SJCRH30 (cell line): ENCODE data around the gene XYLB. TPM values are rescaled to one million over a fixed set of nuclear protein-coding genes. Genes with fewer than 3 reads are reported as not detected.
"Not testable (repeated sequence)": the region's sequence is repeated elsewhere in the genome, so short reads cannot be mapped to it uniquely, and the experiment has no call there.

Experiments
- DNase-seq, 2 experiments: peaks; one replicate each; pipeline ENCODE4 v3.0.0-alpha.2; 2015 to 2020
- H3K27ac ChIP-seq: fragments of 250-450 bp; sonication (Bioruptor Pico); 2 replicates; pipeline ENCODE4 v1.5.1; 2020; ENCODE audit warnings: mild to moderate bottlenecking, moderate library complexity
- H3K27me3 ChIP-seq: fragments of 250-450 bp; sonication (Bioruptor Pico); 2 replicates; pipeline ENCODE4 v1.5.1; 2020; ENCODE audit warnings: mild to moderate bottlenecking, moderate library complexity
- H3K36me3 ChIP-seq: fragments of 250-450 bp; sonication (Bioruptor Pico); 2 replicates; pipeline ENCODE4 v1.5.1; 2020; ENCODE audit warnings: mild to moderate bottlenecking, moderate library complexity
- H3K4me1 ChIP-seq: fragments of 250-450 bp; sonication (Bioruptor Pico); 2 replicates; pipeline ENCODE4 v1.5.1; 2020; ENCODE audit warnings: mild to moderate bottlenecking, moderate library complexity
- H3K4me3 ChIP-seq: fragments of 250-450 bp; sonication (Bioruptor Pico); 2 replicates; pipeline ENCODE4 v1.5.1; 2020; ENCODE audit warnings: mild to moderate bottlenecking, moderate library complexity
- H3K9me3 ChIP-seq: fragments of 250-450 bp; sonication (Bioruptor Pico); replicated peaks from 2 replicates; pipeline ENCODE4 v1.5.1; 2020; ENCODE audit warnings: mild to moderate bottlenecking, moderate library complexity
- total RNA-seq: library from RNA; depleted of rRNA; stranded (reverse); fragments of >200 nt; shearing (Covaris generic); gene quantifications from 2 replicates; pipeline ENCODE4 v1.2.3, GENCODE V29; 2014

XYLB gene
- total RNA-seq, 1 experiment from 2014 or later: 2.8 TPM

DNA sequence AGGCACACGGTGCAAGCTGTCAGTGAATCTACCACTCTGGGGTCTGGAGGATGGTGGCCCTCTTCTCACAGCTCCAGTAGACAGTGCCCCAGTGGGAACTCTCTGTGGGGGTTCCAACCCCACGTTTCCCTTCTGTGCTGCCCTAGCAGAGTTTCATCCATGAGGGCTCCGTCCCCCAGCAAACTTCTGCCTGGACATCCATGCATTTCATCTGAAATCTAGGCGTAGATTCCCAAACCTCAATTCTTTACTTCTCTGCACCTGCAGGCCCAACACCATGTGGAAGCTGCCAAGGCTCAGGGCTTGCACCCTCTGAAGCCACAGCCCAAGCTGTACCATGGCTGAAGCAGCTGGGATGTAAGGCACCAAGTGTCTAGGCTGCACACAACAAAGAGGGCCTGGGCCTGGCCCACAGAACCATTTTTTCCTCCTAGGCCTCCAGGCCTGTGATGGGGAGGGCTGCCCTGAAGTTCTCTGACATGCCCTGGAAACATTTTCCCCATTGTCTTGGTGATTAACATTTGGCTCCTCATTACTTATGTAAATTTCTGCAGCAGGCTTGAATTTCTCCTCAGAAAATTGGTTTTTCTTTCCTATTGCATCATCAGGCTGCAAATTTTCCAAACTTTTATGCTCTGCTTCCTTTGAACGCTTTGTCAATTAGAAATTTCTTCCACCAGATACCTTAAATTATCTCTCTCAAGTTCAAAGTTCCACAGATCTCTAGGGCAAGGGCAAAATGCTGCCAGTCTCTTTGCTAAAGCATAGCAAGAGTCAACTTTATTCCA lies 86.5 kb downstream of the XYLB start:
- not testable (repeated sequence) for H3K9me3 ChIP-seq, H3K27ac ChIP-seq, H3K4me3 ChIP-seq, H3K27me3 ChIP-seq, H3K4me1 ChIP-seq, DNase-seq, H3K36me3 ChIP-seq

GRCh38 chr3:38433661-38434060 lies 87.1 kb downstream of the XYLB start:
- H3K27ac ChIP-seq, H3K27me3 ChIP-seq, H3K9me3 ChIP-seq, H3K4me1 ChIP-seq, H3K36me3 ChIP-seq, H3K4me3 ChIP-seq, DNase-seq: not testable (repeated sequence)

- H3K9me3 ChIP-seq, DNase-seq, H3K27ac ChIP-seq, H3K4me1 ChIP-seq, H3K4me3 ChIP-seq, H3K27me3 ChIP-seq, H3K36me3 ChIP-seq: not testable (repeated sequence)
Observed at GRCh38 chr3:38438436-38439069, 92.0 kb downstream of the XYLB start.

DNA sequence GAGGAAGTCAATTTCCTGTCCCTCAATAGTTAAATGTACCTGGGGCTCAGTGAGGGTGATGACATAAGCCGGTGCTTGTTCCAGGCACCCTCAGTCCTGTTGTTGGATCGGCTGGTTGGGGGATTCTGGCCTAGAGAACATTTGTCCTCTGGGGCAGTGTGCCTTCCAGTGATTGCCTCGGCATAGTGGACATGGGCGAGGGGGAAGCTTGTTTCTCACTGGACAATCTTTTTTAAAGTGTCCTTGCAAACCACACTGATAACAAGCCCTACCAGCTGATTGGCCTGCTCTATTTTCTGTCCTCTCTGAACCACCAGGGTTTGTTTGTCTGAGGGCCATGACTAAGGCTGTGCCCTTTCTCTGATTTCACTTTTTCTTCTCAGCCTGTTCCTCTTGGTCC lies 96.6 kb downstream of the XYLB start:
- not testable (repeated sequence) for H3K4me1 ChIP-seq, DNase-seq, H3K27ac ChIP-seq

DNA sequence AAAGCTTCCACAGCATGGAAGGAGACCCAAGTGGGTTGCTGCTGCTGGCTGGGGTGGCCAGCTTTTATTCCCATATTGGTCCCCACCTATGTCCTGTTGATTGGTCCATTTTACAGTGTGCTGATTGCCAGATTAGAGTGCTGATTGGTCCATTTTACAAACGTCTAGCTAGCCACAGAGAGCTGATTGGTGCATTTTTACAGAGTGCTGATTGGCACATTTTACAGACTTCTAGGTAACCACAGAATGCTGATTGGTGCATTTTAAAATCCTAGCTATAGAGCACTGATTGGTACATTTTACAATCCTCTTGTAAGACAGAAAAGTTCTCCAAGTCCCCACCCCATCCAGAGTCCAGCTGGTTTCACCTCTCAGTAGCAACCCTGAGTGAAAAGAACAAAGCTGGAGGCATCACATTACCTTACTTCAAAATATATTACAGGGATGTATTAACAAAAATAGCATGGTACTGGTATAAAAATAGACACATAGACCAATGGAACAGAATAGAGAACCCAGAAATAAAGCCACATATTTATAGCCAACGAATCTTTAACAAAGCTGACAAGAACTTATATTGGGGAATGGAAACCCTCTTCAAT lies 99.6 kb downstream of the XYLB start:
- H3K36me3 ChIP-seq: no peaks in the 10 kb centered on the region
- no peaks in the 10 kb centered on the region for H3K27me3 ChIP-seq
- no peaks in the 10 kb centered on the region for H3K9me3 ChIP-seq
- DNase-seq: no peak
- H3K4me3 ChIP-seq: no peak overlapping the region
- H3K4me1 ChIP-seq: no peaks in the 10 kb centered on the region
- H3K27ac ChIP-seq: no peak overlapping the region

More for the DNA sequence above, 96.6 kb downstream of the XYLB start:
- H3K27me3 ChIP-seq, H3K4me3 ChIP-seq, H3K36me3 ChIP-seq, H3K9me3 ChIP-seq: not testable (repeated sequence)

GRCh38 chr3:38446812-38447211 lies 100.2 kb downstream of the XYLB start:
- no peaks in the 10 kb centered on the region for H3K4me1 ChIP-seq
- H3K27ac ChIP-seq: no peak overlapping the region
- no peaks in the 10 kb centered on the region for H3K36me3 ChIP-seq
- no peak for DNase-seq
- no peak overlapping the region for H3K4me3 ChIP-seq
- no peaks in the 10 kb centered on the region for H3K9me3 ChIP-seq
- H3K27me3 ChIP-seq: no peaks in the 10 kb centered on the region

DNA sequence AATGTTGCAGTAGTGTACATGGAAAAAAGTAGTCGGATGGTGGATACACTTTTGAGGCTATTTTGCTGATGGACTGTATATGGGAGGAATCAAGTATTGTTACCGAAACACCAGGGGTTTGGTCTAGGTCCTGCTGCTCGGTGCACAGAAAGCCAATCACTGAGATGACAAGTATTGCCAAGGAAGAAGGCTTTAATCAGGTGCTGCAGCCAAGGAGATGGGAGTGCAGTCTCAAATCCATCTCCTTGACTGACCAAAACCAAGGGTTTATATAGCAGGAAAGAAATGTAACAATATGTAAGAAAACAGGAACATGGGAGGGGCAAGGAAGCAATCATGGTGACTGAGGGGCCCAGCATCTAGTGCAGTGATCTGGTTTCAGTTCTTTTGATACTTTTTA lies 104.3 kb downstream of the XYLB start:
- Histone ChIP-seq H3K36me3 (no peaks in the 10 kb centered on the region), H3K4me3 (no peak overlapping the region), H3K9me3 (no peaks in the 10 kb centered on the region), H3K4me1 (no peaks in the 10 kb centered on the region; the same call in 1 of the 2 replicates), H3K27ac (no peak overlapping the region), H3K27me3 (no peaks in the 10 kb centered on the region)
- no peak for DNase-seq

GRCh38 chr3:38453075-38453912 lies 106.7 kb downstream of the XYLB start, which contains the start of gene ACVR2B:
Gene ACVR2B, plus strand, starts transcription at chr3:38453890. Its CDS starts 433 bp downstream, at chr3:38454323.
- Histone ChIP-seq H3K36me3 (no peaks in the 10 kb centered on the region), H3K4me3 (peak within 1 kb of the TSS; percentile 91), H3K4me1 (no peaks in the 10 kb centered on the region; the same call in 1 of the 2 replicates), H3K27ac (peak within 1 kb of the TSS; percentile 86), H3K27me3 (no peaks in the 10 kb centered on the region), H3K9me3 (no peaks in the 10 kb centered on the region)
- DNase-seq: peak; percentile 80 to 86

DNA sequence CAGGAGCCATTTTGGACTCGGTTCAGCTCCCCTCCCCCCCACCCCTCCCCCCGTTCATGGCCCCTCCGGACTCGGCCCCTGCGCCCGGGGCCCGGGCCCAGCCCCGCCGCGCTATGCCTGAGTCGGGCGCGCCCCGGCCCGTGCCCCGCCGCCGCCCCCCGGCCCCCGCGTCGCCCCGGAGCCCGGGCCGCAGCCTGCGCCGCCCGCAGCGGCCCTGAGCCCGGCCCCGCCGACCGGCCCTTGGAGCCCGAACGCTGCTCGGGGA lies 107.3 kb downstream of the XYLB start:
- DNase-seq: no peak
- no peaks in the 10 kb centered on the region for H3K9me3 ChIP-seq
- H3K36me3 ChIP-seq: no peaks in the 10 kb centered on the region
- H3K27ac ChIP-seq: no peak overlapping the region; the same call in 1 of the 2 replicates
- peak overlapping the region; percentile 91 for H3K4me3 ChIP-seq
- H3K27me3 ChIP-seq: no peaks in the 10 kb centered on the region
- H3K4me1 ChIP-seq: peaks cover 2% of the 10 kb centered on the region

DNA sequence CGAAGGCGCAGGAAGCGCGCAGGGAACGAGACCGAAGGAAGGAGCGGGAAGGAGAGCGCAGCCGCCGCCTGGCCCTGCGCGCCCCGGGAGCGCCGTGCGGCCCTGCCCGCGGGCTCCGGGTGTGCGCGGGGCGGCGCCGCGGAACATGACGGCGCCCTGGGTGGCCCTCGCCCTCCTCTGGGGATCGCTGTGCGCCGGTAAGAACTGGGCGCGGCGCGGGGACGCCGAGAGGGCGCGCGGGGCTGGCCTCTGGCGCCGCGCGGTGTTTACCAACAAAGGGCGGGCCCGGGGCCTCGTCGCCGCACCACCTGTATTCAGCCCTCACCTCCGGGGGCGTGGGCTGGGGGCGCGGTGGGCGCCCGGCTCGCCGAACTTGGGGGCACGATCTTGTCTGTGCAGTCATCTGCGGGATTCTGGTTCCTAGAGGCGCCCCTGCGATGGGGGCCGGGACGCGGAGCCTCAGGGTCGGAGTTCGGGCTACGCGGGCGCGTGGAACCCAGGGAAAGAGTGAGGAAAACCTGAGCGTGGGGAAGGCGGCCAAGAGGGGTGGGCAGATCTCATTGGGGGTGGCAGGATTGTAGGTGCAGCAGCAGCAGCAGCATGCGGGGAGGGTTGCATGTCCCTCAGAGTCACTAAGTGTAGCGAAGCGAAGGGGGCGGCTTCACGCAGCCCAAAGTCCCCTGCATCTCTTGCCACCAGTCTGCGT lies 107.7 kb downstream of the XYLB start:
- H3K27me3 ChIP-seq: no peaks in the 10 kb centered on the region
- peaks cover 7% of the 10 kb centered on the region for H3K4me1 ChIP-seq
- H3K9me3 ChIP-seq: no peaks in the 10 kb centered on the region
- DNase-seq: peak in 1 of 2 experiments; percentile 10
- H3K4me3 ChIP-seq: peak overlapping the region; percentile 91
- peak overlapping the region; percentile 86 for H3K27ac ChIP-seq
- H3K36me3 ChIP-seq: no peaks in the 10 kb centered on the region

- peak; percentile 84 to 88 for DNase-seq
- H3K4me3 ChIP-seq: peak overlapping the region; percentile 91
- no peaks in the 10 kb centered on the region for H3K36me3 ChIP-seq
- H3K4me1 ChIP-seq: peaks cover 14% of the 10 kb centered on the region
- no peaks in the 10 kb centered on the region for H3K27me3 ChIP-seq
- no peaks in the 10 kb centered on the region for H3K9me3 ChIP-seq
- peak overlapping the region; percentile 86 for H3K27ac ChIP-seq
Observed at GRCh38 chr3:38454884-38455638, 108.5 kb downstream of the XYLB start.

DNA sequence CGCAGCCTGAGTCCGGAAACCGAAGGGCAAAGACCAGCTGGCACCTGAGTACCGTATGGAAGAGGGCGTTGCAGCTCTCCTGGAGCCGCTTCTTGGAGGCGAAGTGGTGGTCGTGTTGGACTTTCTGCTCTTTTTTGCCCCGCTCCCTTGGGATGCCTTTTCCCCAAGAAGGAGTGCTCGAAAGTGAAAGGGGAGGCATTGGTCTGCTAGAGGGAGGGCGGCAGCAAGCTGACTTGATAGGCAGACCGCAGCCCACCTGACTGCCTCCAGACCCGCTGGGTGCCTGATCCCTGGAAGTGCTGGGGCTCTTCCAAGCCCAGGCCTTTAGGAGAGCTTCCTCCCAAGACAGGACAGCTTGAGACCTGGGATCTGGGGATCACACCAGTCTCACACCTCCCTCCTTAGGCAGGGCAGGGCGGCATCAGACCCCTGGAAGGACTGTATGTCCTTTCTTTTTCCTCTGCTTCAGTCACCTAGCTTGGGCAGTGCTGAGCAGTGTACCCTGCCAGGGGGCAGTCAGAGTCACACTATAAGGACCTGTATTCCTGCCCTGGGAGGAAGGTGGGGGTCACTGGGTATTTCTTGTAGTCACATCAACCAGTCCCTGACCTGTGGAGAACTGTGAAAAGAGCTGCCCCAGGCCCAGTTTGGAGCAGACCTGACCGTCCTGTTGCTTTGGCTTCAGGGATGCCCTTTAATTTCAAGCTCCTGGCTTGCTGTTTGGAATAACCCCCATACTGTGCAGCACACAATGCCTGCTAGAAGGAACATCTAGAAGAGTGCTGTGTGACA lies 109.2 kb downstream of the XYLB start:
- H3K4me1 ChIP-seq: peaks cover 21% of the 10 kb centered on the region

More for the DNA sequence above, 109.2 kb downstream of the XYLB start:
- peak overlapping the region; percentile 91 for H3K4me3 ChIP-seq
- DNase-seq: no peak
- H3K9me3 ChIP-seq: no peaks in the 10 kb centered on the region
- H3K27me3 ChIP-seq: no peaks in the 10 kb centered on the region
- H3K27ac ChIP-seq: peak overlapping the region; percentile 86
- H3K36me3 ChIP-seq: no peaks in the 10 kb centered on the region
